Testis (tissue), 2 donors: ENCODE results near the gene PLIN4.
"Not testable (repeated sequence)": the region's sequence is repeated elsewhere in the genome, so short reads cannot be mapped to it uniquely, and the experiment has no call there.

ENCODE experiments used
- CTCF ChIP-seq, 3 experiments: fragments of 450-650 bp in 2 of 3; fragments of 200-600 bp in 1 of 3; sonication (generic) in 1 of 3; IDR thresholded peaks; one replicate each; pipeline ENCODE4 v1.5.1; 2016 to 2019; ENCODE audit warnings: antibody characterized with exemption in 3 of 3, mild to moderate bottlenecking in 2 of 3, moderate library complexity in 1 of 3
- POLR2A ChIP-seq: fragments of 450-650 bp; IDR thresholded peaks from one replicate; pipeline ENCODE4 v1.6.1; 2017; ENCODE audit warnings: antibody characterized with exemption, mild to moderate bottlenecking, moderate library complexity

- TF ChIP-seq POLR2A; CTCF (IDR thresholded peaks at IDR 0.05): not testable (repeated sequence)
Measured at GRCh38 chr19:4563562-4563961, 45.3 kb upstream of the PLIN4 start.
